ENCODE results near the gene RORC.
"Not testable (repeated sequence)": the region's sequence is repeated elsewhere in the genome, so short reads cannot be mapped to it uniquely, and the experiment has no call there.

Gene RORC

GRCh38 chr1:151803915-151804314, 27.7 kb downstream of the RORC start:
- DNase-seq = no peak

DNA sequence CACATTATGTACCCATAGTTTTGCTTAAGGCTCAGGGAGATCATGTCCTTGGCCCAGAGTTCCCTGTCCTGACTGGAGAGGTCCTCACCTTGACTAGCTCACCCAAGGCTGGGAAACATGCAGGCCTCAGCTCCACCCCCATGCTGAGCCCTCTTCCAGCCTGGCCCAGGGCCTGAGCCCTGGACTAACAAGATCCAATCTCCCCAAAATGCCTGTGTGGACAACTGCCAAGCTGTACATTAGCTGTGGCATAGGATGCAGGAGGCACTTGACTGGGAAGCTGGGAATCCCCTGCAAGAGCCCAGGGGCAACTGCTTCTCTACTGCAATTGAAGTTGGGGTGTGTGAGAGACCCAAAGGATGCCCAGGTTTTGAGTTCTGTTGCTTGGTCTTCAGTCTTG, 28.4 kb downstream of the RORC start:
- no peak for DNase-seq

GRCh38 chr1:151802372-151802771, 29.2 kb downstream of the RORC start:
- no peak for DNase-seq

DNA sequence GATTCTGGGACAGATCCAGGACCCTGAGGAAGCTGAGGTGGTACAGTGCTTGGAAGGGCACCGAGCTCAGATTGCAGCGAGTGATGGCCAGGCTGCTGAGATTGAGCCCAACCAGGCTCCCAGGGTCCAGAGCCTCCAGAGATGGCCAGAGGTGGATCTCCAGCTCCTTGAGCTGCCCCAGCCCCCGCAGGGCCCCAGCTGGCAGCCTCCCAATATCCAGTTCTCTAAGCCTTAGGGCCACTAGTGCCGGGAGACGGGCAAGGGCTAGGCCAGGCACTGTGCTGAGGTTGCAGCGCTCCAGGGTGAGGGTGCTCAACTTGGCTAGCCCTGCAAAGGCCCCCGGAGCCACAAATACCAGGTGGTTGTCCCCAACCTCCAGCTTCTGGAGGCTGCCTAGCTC, 29.8 kb downstream of the RORC start:
- no peak for DNase-seq

- DNase-seq = no peak
Observed at GRCh38 chr1:151801310-151801820, 30.2 kb downstream of the RORC start.

GRCh38 chr1:151800830-151801229, 30.8 kb downstream of the RORC start:
- DNase-seq = no peak

- no peak for DNase-seq
Observed at GRCh38 chr1:151799179-151800022, 32.2 kb downstream of the RORC start.

DNA sequence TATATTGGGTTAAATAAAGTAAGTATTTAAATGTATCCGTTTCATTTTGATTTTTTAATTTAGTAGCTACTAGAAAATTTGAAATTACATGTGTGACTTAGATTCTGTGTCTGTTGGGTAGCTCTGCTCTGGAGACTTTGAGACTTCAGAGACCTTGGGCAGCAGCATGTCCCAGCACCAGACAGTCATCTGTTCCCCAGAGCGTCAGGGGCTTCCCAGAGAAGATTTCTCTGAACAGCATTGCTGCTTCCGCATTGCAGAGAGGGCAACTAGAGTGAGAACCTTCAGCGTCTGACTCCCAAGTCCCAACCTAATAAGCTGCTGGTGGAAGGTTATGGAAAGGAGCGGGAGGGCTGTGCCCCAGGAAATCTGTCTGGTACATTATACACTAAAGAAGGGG, 33.0 kb downstream of the RORC start:
- no peak for DNase-seq

- no peak for DNase-seq
Observed at GRCh38 chr1:151790940-151791651, 40.5 kb downstream of the RORC start.

DNA sequence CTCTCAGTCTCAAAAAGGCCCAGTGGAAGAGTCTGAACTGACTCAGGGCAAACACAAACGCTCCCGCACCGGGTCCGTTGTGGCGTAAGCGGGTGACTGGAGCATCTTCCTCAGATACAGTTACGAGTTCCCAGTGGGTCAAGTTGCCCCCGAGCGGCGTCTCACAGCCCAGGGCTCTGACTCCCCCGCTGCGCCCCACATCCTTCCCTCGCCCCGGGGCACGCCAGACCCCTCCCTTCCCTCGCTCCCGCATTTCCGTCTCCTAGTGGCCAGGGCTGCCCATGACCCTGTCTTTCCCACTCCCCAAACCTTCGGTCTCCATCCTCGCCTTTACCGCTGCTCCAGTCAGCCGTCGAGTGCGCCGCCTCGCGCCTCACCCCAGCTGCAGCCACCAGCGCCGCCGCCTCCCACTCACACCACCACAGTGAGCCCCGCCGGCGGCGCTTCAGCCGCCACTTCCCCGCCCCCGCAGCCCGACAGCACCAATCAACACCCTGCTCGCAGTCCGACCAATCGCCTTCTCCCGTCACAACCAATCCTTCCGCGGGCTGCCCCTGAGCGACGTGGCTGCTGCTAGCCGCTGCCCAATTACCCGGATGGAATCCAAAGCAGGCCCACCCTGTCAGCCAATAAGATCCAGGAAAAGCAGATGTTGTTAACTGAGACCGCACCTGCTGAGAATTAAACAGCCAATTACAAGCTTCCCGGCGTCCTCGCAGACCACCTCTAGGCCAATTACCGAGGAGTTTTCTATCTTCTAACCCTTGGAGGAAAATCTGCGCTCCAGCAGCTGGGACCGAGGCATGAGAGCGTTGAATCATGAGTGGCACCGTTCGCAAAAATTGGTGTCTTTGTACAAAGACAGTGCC, 41.3 kb downstream of the RORC start, which contains the start of gene TDRKH:
Gene TDRKH (minus strand): TSS at position 430 of the 869 bp plus-strand sequence. CDS start 7,478 bp downstream, outside the sequence.
- DNase-seq = peak; percentile 98 to 99

DNA sequence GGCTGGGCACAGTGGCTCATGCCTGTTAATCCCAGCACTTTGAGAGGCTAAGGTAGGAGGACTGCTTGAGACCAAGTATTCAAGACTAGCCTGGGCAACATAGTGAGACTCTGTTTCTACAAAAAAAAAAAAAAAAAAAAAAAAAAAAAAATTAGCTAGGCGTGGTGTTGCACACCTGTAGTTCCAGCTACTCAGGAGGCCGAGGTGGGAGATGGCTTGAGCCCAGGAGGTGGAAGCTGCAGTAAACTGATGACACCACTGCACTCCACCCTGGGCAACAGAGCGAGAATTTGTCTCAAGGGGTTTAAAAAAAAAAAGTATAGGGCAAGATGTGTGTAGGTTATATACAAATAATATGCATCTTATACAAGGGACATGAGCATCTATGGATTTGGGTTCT, 43.9 kb downstream of the RORC start:
- DNase-seq = no peak

DNA sequence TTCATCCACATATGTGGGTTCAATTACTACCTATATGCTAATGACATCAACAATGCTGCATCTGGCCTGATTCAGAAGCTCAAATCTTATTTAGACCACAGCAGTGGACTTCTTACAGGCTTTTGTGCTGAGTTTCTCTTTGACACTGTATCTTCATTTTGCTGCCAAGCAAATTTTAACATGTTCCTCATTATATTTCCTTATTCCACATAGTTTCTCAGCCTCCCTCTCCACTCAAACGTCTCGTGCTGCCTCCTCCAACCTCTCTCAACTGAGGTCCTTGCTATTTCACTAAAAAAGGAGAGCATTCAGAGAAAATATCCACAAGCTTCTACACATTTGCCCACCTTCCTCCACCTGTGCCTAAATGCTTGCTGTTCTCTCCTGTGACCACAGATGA, 47.8 kb downstream of the RORC start:
- no peak for DNase-seq

DNA sequence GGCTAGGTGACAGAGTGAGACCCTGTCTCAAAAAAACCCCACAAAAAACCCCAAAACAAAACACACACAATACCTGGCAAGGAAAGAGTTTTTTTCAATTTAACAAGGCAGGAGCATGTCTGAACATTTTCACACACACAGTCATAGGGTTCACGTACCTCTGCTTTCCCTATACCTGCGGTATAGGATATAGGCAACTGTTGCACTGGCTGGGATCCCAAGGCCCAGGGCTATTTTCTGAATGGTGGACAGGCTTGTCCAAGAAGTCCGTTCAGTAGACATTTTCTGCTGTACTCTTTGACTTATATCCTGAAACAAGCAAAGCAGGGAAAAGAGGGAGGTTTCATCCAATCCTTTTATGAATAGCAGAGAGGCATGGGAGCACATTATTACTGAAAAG, 48.9 kb downstream of the RORC start:
- no peak for DNase-seq

DNA sequence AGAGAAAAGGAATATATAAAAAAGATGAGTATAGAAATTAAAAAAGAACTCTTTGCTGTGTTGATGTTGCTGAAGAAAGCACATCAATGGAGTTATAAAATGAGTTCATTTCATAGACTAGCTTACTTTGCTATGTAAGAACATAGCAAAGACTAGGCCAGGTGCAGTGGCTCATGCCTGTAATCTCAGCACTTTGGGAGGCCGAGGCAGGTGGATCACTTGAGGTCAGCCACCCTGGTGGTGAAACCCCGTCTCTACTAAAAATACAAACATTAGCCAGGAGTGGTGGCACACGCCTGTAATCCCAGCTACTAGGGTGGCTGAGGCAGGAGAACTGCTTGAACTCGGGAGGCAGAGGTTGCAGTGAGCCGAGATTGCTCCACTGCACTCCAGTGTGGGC, 49.6 kb downstream of the RORC start:
- not testable (repeated sequence) for DNase-seq

- DNase-seq = not testable (repeated sequence)
Observed at GRCh38 chr1:151780736-151781135, 50.9 kb downstream of the RORC start.

- DNase-seq = no peak
Observed at GRCh38 chr1:151779852-151780251, 51.8 kb downstream of the RORC start.

DNA sequence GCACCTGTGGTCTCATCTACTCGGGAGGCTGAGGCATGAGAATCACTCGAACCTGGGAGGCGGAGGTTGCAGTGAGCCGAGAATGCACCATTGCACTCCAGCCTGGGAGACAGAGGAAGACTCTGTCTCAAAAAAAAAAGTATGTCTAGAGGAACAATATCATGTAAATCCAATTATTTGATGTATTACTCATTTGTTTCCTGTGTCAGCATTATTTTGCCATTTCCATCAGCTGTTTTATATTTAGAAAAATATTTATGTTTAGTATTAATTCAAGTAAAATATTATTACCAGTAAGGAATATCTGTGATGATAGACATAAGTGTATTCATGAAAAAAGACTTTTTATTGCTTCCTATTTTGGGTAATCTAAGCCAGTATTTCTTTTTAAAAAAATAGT, 54.3 kb downstream of the RORC start:
- no peak for DNase-seq

- no peak for DNase-seq
Observed at GRCh38 chr1:151776665-151777062, 54.9 kb downstream of the RORC start.

- no peak for DNase-seq
Observed at GRCh38 chr1:151775894-151776664, 55.5 kb downstream of the RORC start.

DNA sequence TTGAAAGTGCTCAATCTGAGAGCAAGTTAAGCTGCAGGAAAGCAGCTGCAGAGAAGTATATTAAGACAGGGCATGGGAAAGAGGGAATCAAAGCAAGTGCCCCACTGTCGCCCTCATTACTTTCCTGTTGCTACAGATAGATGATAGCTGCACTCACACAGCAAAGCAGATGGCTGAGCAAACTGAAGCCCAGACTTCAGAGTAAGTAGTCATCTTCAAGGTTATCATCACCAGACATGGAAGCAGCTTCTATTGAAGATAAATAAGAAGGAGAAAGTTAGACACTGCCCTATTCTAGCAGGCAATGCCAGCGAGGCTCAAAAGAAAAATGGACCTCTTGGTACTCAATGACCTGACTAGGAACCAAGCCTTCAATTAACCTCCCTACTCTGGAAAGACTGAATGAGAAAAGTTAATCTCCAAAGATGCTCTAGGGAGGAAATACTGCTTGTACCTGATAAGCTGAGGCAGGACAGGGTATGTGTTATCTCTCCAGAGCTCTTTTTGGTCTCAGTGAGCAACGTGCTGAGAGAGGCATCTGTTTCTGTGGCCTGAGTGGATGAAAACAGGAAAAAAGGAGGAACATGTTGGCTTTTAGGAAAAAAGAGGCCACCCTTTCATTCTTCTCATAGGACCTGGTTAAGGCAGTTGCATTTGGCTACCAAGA, 57.2 kb downstream of the RORC start:
- no peak for DNase-seq

DNA sequence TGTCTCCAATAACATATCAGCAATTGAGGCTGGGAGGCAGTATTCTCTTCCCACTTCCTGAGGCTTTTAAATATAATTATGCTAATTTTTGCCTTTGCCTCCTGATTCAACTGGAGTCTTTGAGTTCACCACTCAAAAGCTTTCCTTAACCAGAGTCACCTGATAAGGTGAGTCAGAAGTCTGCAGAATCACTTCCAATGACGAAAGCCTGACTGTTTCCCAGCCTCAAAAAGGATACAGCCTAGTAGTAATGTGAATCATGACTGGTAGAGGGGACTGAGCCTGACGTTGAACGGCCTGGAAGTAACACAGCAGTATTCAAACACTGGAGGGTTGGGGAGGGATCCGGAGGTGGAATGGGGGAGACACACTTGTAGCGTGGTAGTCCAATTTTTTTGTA, 57.9 kb downstream of the RORC start:
- no peak for DNase-seq

DNA sequence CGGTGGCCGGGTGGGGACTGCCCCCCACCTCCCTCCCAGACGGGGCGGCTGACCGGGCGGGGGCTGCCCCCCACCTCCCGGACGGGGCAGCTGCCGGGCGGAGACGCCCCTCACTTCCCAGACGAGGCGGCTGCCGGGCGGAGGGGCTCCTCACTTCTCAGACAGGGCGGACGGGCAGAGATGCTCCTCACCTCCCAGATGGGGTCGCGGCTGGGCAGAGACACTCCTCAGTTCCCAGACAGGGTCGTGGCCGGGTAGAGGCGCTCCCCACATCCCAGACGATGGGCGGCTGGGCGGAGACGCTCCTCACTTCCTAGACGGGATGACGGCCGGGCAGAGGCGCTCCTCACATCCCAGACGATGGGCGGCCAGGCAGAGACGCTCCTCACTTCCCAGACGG, 62.3 kb downstream of the RORC start:
- DNase-seq = not testable (repeated sequence)

Data from NCI-H446 (cell line).